B cell (primary cell): ENCODE measurements around the gene PNKP. TPM values are rescaled to one million over a fixed set of nuclear protein-coding genes. Genes with fewer than 3 reads are reported as not detected.

Experiments
- ATAC-seq: fragments of 200-7000 bp; cut with Tn5 transposase; one replicate; pipeline ENCODE4 v1.10.0; 2021; ENCODE audit warnings: low read depth, mild to moderate bottlenecking, moderate number of reproducible peaks, moderate library complexity
- CTCF ChIA-PET: fragments of 350-600 bp; sonication (Branson Sonifier 250); formaldehyde crosslinking; loops from one replicate; lab custom pipeline; 2021; ENCODE audit warnings: antibody characterized with exemption, inconsistent platforms; lab: Charles Lee
- POLR2A ChIA-PET: fragments of 350-600 bp; sonication (Branson Sonifier 250); formaldehyde crosslinking; loops from one replicate; lab custom pipeline; 2021; ENCODE audit warnings: antibody characterized with exemption; lab: Charles Lee
- DNase-seq: peaks from one replicate; pipeline ENCODE4 v3.0.0; 2013
- H2AFZ ChIP-seq: 2 replicates; pipeline ENCODE4 v1.6.1; 2012; ENCODE audit warnings: mild to moderate bottlenecking, low read depth, low read length; ENCODE audit not compliant: insufficient read depth, poor library complexity, severe bottlenecking
- H3K27ac ChIP-seq, 2 donors: 1 replicate in 1 of 2; 2 replicates in 1 of 2; pipeline ENCODE4 v1.5.1; 2012 to 2013; ENCODE audit warnings: low read length in 2 of 2, mild to moderate bottlenecking in 2 of 2, moderate library complexity in 1 of 2
- H3K27me3 ChIP-seq, 4 experiments: fragments of 200-600 bp in 1 of 4; sonication (generic) in 1 of 4; replicated peaks in 1 of 4; 1 replicate in 2 of 4; 2 replicates in 2 of 4; pipeline versions ENCODE4 v1.6.1 to v1.7.0; 2013 to 2016; ENCODE audit warnings: low read length in 3 of 4, mild to moderate bottlenecking in 2 of 4, mixed read lengths in 1 of 4, moderate library complexity in 1 of 4; ENCODE audit not compliant: insufficient read depth in 4 of 4, control insufficient read depth in 3 of 4; ENCODE audit errors: control extremely low read depth in 1 of 4
- H3K36me3 ChIP-seq, 2 experiments: replicated peaks in 1 of 2; 1 replicate in 1 of 2; 2 replicates in 1 of 2; pipeline versions ENCODE4 v1.6.1 to v1.7.1; 2013; ENCODE audit warnings: low read length in 1 of 2; ENCODE audit not compliant: insufficient read depth in 2 of 2, control insufficient read depth in 1 of 2; ENCODE audit errors: control extremely low read depth in 1 of 2, extremely low read depth in 1 of 2
- H3K4me1 ChIP-seq, 2 donors: fragments of 200-600 bp in 1 of 2; sonication (generic) in 1 of 2; 1 replicate in 1 of 2; 2 replicates in 1 of 2; pipeline versions ENCODE4 v1.5.1 to v1.6.1; 2013 to 2017; ENCODE audit warnings: low read length in 2 of 2; ENCODE audit not compliant: control insufficient read depth in 2 of 2, insufficient read depth in 2 of 2
- H3K4me2 ChIP-seq: replicated peaks from 2 replicates; pipeline ENCODE3; 2012; ENCODE audit warnings: mild to moderate bottlenecking, low read depth, low read length; ENCODE audit not compliant: poor library complexity, severe bottlenecking
- H3K4me3 ChIP-seq, 5 experiments: fragments of 200-600 bp in 1 of 5; sonication (generic) in 1 of 5; 1 replicate in 3 of 5; 2 replicates in 2 of 5; pipeline versions ENCODE4 v1.5.1 to v1.7.0; 2011 to 2016; ENCODE audit warnings: low read length in 4 of 5, mild to moderate bottlenecking in 4 of 5, low read depth in 2 of 5, control low read depth in 1 of 5, moderate library complexity in 1 of 5; ENCODE audit not compliant: insufficient read depth in 1 of 5; ENCODE audit errors: control extremely low read depth in 1 of 5, extremely low read depth in 1 of 5
- H3K79me2 ChIP-seq: fragments of 200-600 bp; sonication (generic); one replicate; pipeline ENCODE4 v1.6.0; 2016; ENCODE audit warnings: low read length; ENCODE audit not compliant: control insufficient read depth, insufficient read depth
- H3K9ac ChIP-seq: fragments of 200-600 bp; sonication (generic); 2 replicates; pipeline ENCODE4 v1.6.1; 2017; ENCODE audit warnings: mild to moderate bottlenecking, low read length, moderate library complexity
- H3K9me3 ChIP-seq, 3 donors: one replicate each; pipeline versions ENCODE4 v1.6.1 to v1.7.1; 2013; ENCODE audit warnings: low read length in 2 of 3; ENCODE audit not compliant: control insufficient read depth in 2 of 3, insufficient read depth in 1 of 3; ENCODE audit errors: control extremely low read depth in 1 of 3
- H4K20me1 ChIP-seq: 2 replicates; pipeline ENCODE4 v1.6.0; 2012; ENCODE audit warnings: mild to moderate bottlenecking, low read length; ENCODE audit not compliant: insufficient read depth, control insufficient read depth, poor library complexity, severe bottlenecking
- H3K27ac Mint-ChIP-seq: one replicate; pipeline ENCODE4 v1.8.0; 2021; ENCODE audit warnings: mixed read lengths
- H3K27me3 Mint-ChIP-seq: one replicate; pipeline ENCODE4 v1.8.0; 2021; ENCODE audit warnings: mixed read lengths
- H3K4me1 Mint-ChIP-seq: one replicate; pipeline ENCODE4 v1.8.0; 2021; ENCODE audit warnings: mixed read lengths
- H3K4me3 Mint-ChIP-seq: one replicate; pipeline ENCODE4 v1.8.0; 2021; ENCODE audit warnings: mixed read lengths
- H3K9me3 Mint-ChIP-seq: one replicate; pipeline ENCODE4 v1.8.0; 2022; ENCODE audit warnings: mixed read lengths; ENCODE audit not compliant: insufficient read depth
- EZH2 ChIP-seq: IDR thresholded peaks from 2 replicates; pipeline ENCODE4 v1.6.1; 2012; ENCODE audit warnings: borderline replicate concordance, low read depth, mild to moderate bottlenecking, moderate library complexity, low read length; ENCODE audit not compliant: insufficient read depth, poor library complexity, severe bottlenecking
- WGBS: methylation state at CpG from one replicate; pipeline ENCODE4 v1.1.5; 2013; ENCODE audit warnings: missing lambda C conversion rate; ENCODE audit not compliant: insufficient coverage; 5-methylcytosine and 5-hydroxymethylcytosine counted together
- intact Hi-C: fragments of 100-400 bp; cut with micrococcal nuclease; formaldehyde crosslinking; loops from one replicate; pipeline ENCODE4 v1.10.0; 2022
- polyA plus RNA-seq: library from polyadenylated mRNA; depleted of rRNA; stranded (reverse); fragments of >200 nt; gene quantifications from 2 replicates; pipeline ENCODE4 v1.2.3, GENCODE V29; 2012
- total RNA-seq, 2 donors: library from RNA; stranded (reverse); fragments of 120-200 nt in 1 of 2; gene quantifications; 1 replicate in 1 of 2; 2 replicates in 1 of 2; pipeline versions ENCODE4 v1.2.3 to v1.2.4, GENCODE V29; 2013 to 2022
- TF ChIP-seq, protein P1 (sequence below): fragments of 200-600 bp; IDR thresholded peaks from one replicate; pipeline ENCODE4 v1.8.0; 2022; ENCODE audit warnings: antibody characterized with exemption, mild to moderate bottlenecking

PNKP gene
- total and polyA plus RNA-seq, 2 donors (not counting 1 experiment from before 2014, with no cell fraction given) = 173 to 274 TPM

GRCh38 chr19:49911381-49912145 lies 44.2 kb upstream of the PNKP start:
- DNase-seq (peak; percentile 75), ATAC-seq (peak; percentile 63)
- Histone ChIP-seq H3K27me3 (no peaks in the 10 kb centered on the region), H2AFZ (no peak overlapping the region), H3K4me1 (peaks cover 33 to 42% of the 10 kb centered on the region in 2 donors), H3K4me3 (no peak overlapping the region), H3K9me3 (peaks cover 0 to 9% (median 0%) of the 10 kb centered on the region in 3 donors), H3K4me2 (peak overlapping the region; percentile 61), H3K79me2 (peaks cover 43% of the 10 kb centered on the region), H3K9ac (no peak overlapping the region), H3K27ac (peak overlapping the region; percentile 60 to 82), H4K20me1 (peaks cover 42% of the 10 kb centered on the region), H3K36me3 (peaks cover 0 to 48% of the 10 kb centered on the region in 2 experiments)
- no peaks in the 10 kb centered on the region for H3K27me3 Mint-ChIP-seq
- POLR2A ChIA-PET = interaction anchor here (0.6 to 3.1 kb wide), 9 partner anchors 11 to 654 kb away, joined by 3 to 20 read pairs (median 4); partner anchors contain the start of genes ATF5, IL4I1 and NUP62
- H3K27ac Mint-ChIP-seq = peak overlapping the region; percentile 93
- peak overlapping the region; percentile 71 for H3K4me3 Mint-ChIP-seq
- CTCF ChIA-PET = interaction anchor here (0.6 to 3.7 kb wide), 11 partner anchors 10 to 153 kb away, joined by 3 to 16 read pairs (median 4); partner anchors contain the start of gene IL4I1
- intact Hi-C loops = loop anchor here (2.0 kb wide), 1 partner anchor 15 kb away; the partner anchor contains the start of gene IL4I1
- H3K4me1 Mint-ChIP-seq = peaks cover 66% of the 10 kb centered on the region
- peaks cover under 1% of the 10 kb centered on the region for H3K9me3 Mint-ChIP-seq
- TF ChIP-seq EZH2 = no peak
- TF ChIP-seq, protein P1, sequence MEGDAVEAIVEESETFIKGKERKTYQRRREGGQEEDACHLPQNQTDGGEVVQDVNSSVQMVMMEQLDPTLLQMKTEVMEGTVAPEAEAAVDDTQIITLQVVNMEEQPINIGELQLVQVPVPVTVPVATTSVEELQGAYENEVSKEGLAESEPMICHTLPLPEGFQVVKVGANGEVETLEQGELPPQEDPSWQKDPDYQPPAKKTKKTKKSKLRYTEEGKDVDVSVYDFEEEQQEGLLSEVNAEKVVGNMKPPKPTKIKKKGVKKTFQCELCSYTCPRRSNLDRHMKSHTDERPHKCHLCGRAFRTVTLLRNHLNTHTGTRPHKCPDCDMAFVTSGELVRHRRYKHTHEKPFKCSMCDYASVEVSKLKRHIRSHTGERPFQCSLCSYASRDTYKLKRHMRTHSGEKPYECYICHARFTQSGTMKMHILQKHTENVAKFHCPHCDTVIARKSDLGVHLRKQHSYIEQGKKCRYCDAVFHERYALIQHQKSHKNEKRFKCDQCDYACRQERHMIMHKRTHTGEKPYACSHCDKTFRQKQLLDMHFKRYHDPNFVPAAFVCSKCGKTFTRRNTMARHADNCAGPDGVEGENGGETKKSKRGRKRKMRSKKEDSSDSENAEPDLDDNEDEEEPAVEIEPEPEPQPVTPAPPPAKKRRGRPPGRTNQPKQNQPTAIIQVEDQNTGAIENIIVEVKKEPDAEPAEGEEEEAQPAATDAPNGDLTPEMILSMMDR = no peak
- WGBS = 45% methylated on average over 8 of the region's 9 CpGs
